NCI-H345 treated with DMSO at 0.1 percent for 48 hours (cell line): Measurements from ENCODE around the gene GPSM1.
A peak's percentile ranks its signal among the peaks of the same experiment; 100 is the strongest.
"Not testable (repeated sequence)": the region's sequence is repeated elsewhere in the genome, so short reads cannot be mapped to it uniquely, and the experiment has no call there.

Source experiments
- DNase-seq: peaks from one replicate; lab custom pipeline; 2025; ENCODE audit not compliant: unreplicated experiment; lab: John Stamatoyannopoulos, UW

Gene GPSM1

GRCh38 chr9:136392538-136393449 is 65.5 kb downstream of the GPSM1 start:
- DNase-seq = no peak

GRCh38 chr9:136393531-136393930 is 66.2 kb downstream of the GPSM1 start:
- no peak for DNase-seq

- no peak for DNase-seq
Observed at GRCh38 chr9:136394312-136395019, 67.1 kb downstream of the GPSM1 start.

GRCh38 chr9:136395020-136395340 is 67.6 kb downstream of the GPSM1 start:
- DNase-seq = no peak

- no peak for DNase-seq
Observed at GRCh38 chr9:136395345-136396218, 68.2 kb downstream of the GPSM1 start.

GRCh38 chr9:136396219-136396515 is 68.8 kb downstream of the GPSM1 start:
- DNase-seq = no peak

GRCh38 chr9:136397643-136398042 is 70.3 kb downstream of the GPSM1 start:
- no peak for DNase-seq

GRCh38 chr9:136398286-136398685 is 70.9 kb downstream of the GPSM1 start:
- no peak for DNase-seq

GRCh38 chr9:136399176-136400037 is 72.1 kb downstream of the GPSM1 start:
- DNase-seq = peak; percentile 7

- DNase-seq = peak; percentile 78
Observed at GRCh38 chr9:136400038-136400834, 72.9 kb downstream of the GPSM1 start, which contains the start of gene SNAPC4. Gene SNAPC4, minus strand, starts transcription at chr9:136400170. Its CDS starts 1,742 bp downstream, at chr9:136398428.

- no peak for DNase-seq
Observed at GRCh38 chr9:136401173-136401922, 74.0 kb downstream of the GPSM1 start.

- DNase-seq = no peak
Observed at GRCh38 chr9:136402067-136402466, 74.7 kb downstream of the GPSM1 start.

- no peak for DNase-seq
Observed at GRCh38 chr9:136403538-136403914, 76.2 kb downstream of the GPSM1 start.

GRCh38 chr9:136403915-136404800 is 76.8 kb downstream of the GPSM1 start:
- DNase-seq = no peak

GRCh38 chr9:136404801-136405136 is 77.4 kb downstream of the GPSM1 start:
- DNase-seq = no peak

GRCh38 chr9:136405481-136405880 is 78.1 kb downstream of the GPSM1 start:
- no peak for DNase-seq

GRCh38 chr9:136405904-136406303 is 78.6 kb downstream of the GPSM1 start:
- DNase-seq = not testable (repeated sequence)

GRCh38 chr9:136407061-136407460 is 79.7 kb downstream of the GPSM1 start:
- DNase-seq = not testable (repeated sequence)
